Activated naive CD8-positive, alpha-beta T cell treated with anti-CD3 and anti-CD28 coated beads, Interleukin-2, amount 50 U/mL, for 16 hours (primary cell): ENCODE measurements around the gene DENND5B.

Source experiments
- DNase-seq: peaks from one replicate; pipeline ENCODE4 v3.0.0-alpha.2; 2020; ENCODE audit warnings: low read depth, low spot score

DENND5B gene

DNA sequence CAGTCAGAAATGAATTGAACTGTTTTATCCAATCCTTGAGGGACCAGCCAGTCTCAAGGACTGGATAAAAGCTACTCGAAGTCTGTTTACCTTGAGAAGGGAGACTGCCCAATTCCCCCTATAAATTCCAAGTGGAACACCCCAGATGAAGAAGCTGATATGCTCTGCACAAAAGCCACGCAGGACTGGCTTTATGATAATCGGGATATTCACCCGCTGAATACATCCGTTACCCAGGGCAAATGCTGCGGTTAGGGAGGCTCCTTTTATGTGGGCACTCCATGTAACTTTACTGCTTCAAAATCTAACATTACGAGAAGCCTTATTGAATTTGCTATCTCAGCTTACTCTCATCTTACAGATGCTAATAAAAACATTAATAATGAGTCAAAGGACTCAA lies 119.1 kb downstream of the DENND5B start:
- DNase-seq, result no peak

DNA sequence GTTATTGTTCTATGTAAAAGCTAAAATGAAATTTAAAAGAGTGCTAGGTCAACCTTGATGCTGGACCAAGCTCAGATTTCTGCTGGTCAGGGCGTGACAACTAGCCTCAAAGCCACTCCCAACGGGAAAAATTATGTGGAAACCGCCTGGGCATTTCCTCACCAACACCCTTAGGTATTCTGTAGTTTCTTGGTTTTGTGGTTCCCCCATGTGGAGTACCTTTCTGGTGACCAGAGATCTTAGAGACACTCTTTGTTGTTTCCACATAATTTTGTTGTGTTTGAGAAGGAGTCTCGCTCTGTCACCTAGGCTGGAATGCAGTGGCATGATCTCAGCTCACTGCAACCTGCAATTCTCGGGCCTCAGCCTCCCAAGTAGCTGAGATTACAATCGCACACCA lies 119.9 kb downstream of the DENND5B start:
- no peak for DNase-seq

DNA sequence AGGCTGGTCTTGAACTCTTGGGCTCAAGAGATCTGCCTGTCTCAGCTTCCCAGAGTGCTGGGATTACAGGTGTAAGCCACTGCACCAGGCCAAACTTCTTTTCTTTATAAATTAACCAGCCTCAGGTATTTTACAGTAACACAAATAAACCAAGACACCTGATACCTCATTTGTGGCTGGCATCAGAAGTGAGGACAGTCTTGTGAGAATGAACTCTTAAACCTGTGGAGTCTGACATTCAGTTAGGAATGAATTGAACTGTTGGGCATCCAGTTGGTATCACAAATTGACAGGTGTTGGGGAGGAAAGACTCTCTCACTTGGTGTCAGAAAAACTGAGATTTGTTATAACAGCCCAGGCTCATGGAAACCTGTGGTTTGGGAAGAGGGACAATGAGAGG lies 120.5 kb downstream of the DENND5B start:
- no peak for DNase-seq

DNA sequence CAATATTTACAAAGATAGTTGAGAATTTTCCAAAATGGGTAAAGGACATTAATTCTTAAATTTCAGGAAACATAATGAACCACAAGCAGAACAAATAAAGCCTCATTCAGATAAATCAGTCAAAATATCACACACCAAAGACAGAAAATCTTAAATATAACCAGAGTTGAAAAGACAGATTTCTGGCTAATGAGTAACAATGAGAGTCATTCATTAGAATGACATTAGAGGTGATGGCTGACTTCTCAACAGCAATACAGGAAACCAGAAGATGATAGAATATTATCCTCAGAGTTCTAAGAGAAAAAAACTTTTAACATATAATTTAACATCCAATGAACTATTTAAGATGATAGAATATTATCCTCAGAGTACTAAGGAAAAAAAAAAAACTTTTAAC lies 124.2 kb downstream of the DENND5B start:
- no peak for DNase-seq

DNA sequence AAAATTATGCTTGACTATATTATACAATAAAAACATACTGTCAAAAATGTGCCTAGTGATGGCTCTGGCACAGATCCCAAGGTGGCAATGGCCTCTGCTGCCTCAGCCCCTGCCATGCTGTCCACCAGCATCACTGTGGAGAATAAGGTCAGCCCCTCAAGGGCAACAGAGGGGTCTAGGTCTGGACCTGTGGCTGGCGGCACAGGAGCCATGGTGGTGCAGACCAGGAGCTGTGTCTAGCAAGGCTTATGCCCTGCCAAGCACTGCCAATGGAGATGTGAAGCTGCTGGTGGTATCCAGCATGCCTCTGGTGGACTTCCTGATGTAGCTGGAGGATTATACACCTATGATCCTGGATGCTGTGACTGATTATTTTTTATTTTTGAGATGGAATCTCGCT lies 125.9 kb downstream of the DENND5B start:
- no peak for DNase-seq

DNA sequence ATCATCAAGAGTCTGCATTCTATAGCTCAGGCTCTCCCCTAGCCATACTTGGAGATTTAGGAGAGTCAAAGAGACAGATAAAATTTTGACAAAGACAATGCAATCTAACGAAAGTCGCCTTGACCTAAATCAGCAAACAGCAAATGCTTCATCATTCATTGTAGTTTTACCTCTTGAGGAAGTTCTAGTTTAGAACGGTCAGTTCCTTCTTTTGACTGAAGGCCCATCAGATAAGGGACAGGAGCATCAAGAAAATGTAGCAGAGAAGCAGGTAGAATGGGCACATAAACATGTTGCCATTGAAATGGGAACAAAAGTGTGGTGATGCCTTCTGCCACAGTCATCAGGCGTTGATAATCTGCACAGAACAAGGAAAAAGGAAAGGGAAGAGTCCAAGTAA lies 130.9 kb downstream of the DENND5B start:
- DNase-seq, result no peak

DNA sequence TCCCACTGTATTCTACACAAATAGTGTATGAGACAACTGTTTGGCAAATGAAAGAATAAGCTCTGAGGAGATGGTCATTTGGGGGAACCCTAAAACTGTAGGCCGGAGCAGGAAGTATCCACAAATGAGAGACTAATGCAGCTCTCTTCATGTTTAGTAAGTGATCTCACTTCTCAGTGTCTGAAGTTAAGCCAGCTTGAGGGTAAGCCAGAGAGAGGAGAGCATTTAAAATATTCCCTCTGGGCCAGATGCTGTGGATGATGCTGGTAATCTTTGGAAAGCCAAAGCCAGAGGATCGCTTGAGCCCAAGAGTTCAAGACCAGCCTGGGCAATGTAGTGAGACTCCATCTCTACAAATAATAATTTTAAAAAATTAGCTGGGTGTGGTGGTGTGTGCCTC lies 134.4 kb downstream of the DENND5B start:
- DNase-seq, result no peak

DNA sequence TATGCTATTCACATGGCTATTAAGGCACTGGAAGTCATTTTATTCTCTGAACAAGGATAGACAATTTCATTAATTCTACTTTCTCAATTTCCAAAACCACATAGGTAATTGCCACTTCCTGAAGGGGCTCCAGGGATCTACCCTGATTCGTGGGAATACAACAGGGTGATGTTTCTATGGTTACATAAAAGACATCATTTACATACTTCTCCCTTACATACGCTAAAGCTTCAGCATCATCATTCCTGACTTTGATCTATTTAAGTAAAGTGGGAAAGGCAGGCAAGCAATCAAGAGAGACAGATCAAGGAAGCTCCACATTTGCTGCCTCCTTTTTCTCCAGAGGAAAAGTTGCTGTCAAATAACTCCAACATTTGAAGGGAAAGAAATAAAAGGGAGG lies 146.2 kb downstream of the DENND5B start:
- no peak for DNase-seq

DNA sequence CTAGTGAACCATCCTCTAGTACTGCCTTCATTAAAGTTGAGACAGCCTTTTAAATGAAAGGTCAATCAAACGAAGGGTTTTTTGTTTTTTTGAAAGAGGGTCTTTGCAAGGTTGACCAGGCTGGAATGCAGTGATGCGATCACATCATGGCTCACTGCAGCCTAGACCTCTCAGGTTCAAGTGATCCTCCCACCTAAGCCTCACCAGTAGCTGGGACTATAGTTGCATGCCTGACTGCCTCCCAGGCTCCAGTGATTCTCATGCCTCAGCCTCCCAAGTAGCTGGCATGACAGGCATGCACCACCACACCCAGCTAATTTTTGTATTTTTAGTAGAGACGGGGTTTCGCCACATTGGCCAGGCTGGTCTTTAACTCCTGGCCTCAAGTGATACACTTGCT lies 150.3 kb downstream of the DENND5B start:
- no peak for DNase-seq

DNA sequence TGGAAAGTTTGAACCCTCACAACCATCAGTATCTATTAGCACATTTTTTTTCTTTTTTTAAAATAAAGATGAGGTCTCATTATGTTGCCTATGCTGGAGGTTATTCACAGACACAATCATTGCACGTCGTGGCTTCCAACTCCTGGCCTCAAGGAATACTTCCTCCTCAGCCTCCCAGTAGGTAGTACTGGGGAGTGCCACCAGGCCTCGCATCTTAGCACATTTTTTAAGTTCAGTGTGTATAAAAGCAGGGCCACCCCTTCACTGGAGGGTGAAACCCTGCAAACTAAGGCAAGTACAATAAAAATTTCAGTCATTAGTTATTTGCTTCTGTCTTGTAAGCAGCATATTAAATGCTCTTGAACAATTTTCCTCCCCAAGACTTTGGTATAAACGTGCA lies 150.8 kb downstream of the DENND5B start:
- DNase-seq, result no peak

DNA sequence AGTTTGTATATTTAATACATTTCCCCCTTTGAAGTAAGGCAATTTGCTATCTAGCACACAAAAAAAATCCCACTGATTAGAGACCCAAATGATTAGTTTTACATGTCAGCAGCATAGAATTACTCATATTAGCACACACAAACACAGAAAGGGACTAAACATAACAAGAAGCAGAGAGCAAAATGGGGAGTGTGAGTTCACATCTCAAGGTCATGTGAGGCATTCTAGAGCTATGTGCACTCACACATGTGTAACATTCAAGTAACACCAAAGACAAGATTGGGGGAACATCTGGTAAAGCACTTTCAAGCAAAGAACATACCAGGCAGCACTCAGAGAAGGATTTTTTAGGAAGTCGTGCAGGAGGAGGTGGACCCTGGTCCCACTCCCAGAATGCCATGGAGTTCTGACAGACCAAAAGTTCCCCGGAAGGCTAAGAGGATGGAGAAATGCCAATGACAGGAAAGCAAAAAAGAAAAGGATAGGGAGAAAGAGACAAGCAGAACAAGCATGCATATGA lies 159.2 kb downstream of the DENND5B start:
- no peak for DNase-seq

DNA sequence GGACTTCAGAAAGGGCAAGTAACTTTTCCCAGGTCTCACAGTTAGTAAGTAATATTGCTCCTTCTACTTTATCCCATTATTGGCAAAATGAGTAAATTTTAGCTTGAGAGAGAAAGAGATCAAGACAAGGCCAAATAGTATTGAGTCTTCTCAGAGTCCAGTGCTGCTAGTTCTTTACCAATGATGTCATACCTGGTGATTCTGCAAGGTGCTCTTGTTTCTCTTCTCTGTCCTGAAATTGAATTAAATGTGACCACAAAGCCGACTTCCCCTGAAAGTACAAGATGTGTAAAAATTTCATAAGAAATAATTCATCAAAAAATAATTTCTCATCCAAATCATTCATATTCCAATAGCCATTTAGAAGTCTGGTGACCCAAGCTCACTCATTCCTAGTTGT lies 167.5 kb downstream of the DENND5B start:
- no peak for DNase-seq

DNA sequence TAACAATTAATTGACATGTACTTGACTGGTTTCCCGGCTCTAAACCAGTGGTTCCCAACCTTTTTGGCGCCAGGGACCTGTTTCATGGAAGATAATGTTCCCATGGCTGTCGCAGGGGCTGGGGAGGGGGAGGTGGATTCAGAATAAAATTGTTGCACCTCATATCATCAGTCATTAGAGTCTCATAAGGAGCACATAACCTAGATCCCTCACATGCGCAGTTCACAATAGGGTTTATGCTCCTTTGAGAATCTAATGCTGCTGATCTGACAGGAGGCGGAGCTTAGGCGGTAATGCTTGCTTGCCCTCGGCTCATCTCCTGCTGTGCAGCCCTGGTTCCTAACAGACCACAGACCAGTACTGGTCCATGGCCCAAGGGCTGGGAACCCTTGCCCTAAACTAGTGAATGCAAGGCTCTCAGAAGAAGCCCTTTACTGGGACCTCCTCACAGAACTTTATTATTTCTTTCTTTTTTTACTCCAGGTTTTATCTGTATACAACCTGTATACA lies 178.6 kb downstream of the DENND5B start:
- no peak for DNase-seq

DNA sequence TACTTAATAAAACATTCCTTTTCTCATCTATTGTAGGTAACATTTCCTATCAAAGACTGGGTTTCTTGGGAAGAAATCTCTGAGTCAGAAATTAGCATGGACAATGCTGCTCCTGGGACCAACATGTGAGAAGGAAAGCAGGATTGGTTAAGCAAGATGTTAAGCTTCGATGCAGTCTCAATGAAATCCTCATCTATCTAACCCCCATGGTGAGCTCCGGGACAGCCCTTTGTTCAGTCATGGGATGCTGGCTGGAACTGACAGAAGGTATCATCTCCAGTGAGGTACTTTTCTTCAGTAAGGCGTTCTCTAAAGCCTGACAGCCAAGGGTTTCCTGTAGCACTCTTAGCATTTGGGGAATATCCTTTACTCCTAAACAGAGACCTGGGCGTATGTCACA lies 182.2 kb downstream of the DENND5B start:
- DNase-seq, result no peak

DNA sequence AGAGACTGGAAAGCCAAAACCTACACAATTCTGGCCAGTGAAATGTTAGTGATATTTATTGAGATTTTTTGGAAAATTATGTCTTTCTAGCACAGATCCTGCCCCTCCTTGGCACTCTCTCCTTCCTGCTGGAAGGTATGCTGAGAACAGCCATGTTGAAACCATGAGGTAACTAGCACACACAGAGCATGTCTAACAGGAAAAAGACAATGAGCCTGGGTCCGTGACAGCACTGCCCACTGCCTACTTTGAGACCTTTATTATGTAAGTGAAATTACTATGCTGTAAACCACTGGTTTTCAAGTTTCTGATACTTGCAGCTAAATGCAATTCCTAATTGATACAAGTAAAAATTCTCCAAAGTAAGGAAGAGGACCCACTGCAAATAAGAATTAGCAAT lies 183.4 kb downstream of the DENND5B start:
- no peak for DNase-seq

DNA sequence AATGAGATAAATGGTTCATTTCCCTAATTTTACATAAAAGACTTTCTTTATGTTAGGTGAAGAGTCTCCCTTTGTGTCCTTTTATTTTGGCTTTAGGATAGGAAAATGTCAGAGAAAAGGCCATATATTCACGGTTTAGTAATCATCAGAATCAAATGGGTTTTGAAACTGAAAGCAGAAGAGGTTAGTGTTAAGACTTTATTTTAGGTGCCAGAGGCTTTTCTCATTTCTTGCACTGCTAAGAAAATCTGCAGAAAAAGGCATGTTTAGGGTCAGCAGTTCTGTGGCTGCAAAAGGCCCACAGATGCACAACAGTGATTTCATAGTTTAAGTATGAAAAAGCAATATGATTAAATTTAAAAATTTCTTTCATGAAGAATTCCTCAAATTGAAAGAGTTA lies 184.6 kb downstream of the DENND5B start:
- no peak for DNase-seq

DNA sequence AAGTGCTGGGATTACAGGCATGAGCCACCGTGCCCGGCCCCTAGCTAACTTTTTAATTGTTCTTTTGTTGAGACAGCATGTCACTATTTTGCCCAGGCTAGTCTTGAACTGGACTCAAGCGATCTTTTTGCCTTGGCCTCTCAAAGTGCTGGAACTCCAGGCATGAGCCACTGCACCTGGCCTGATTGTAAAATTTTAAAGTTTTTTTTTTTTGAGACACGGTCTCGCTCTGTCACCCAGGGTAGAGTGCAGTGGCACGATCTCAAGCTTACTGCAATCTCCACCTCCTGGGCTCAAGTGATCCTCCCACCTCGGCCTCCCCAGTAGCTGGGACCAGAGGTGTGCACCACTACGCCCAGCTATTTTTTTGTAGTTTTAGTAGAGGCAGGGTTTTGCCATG lies 185.9 kb downstream of the DENND5B start:
- DNase-seq, result no peak

DNA sequence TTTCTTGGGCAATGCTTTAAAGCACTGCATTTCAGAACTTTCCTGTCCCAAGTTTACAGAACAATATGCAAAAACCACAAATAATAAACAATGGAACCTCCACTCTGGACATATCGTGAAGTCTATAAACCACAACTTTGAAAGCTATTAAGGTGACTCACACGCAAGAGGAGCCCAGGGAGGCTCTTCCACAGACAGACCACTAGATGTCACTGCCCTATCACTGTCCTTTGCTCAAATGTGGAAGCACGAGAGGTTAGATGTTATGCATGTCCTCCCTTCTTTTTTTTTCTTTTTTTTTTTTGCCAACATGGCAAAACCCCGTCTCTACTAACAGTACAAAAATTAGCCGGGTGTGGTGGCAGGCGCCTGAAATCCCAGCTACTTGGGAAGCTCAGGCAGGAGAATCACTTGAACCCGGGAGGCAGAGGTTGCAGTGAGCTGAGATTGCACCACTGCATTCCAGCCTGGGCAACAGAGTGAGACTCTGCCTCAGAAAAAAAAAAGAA lies 187.8 kb downstream of the DENND5B start:
- DNase-seq, result peak; percentile 13

DNA sequence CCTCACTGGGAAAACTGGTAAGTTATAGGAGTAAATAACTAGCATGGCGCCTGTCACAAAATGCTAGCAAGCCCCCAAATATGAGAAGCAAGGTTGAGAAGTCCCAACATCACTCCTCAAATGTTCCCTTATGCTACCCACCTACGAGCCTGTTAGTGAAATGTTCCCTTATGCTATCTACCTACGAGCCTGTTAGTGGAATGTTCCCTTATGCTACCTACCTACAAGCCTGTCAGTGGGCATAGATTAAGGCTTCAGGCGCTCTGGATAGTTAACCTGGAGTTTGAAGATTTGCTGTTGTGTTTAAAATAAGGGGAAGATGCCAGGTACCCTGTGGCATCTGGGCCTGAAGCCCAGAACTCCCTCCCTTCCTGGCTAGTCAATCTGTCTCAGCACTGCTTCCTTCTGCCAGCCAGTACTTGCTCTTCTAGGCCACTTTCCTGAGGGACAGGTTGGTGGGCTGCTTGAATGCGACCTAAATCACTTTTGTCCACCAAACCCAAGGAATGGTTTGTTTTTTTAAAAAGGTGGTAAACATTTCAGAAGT lies 197.9 kb downstream of the DENND5B start:
- no peak for DNase-seq

DNA sequence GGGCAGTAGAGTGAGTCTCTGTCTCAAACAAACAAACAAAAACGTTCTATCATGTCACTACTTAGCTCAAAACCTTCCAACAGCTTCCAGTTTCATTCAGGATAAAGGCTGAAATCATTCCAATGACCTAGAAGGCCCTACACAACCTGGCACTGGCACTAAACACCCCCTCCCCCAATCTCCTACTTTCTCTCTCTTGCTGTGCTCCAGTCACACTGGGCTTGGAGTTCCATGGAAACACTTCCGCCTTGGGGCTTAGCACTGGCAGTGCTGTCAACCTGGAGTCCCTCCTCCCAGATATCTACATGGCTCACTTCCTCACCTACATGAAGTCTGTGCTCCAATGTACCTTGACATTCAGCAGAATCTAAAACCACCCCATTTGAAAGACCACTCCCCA lies 199.9 kb downstream of the DENND5B start:
- no peak for DNase-seq

DNA sequence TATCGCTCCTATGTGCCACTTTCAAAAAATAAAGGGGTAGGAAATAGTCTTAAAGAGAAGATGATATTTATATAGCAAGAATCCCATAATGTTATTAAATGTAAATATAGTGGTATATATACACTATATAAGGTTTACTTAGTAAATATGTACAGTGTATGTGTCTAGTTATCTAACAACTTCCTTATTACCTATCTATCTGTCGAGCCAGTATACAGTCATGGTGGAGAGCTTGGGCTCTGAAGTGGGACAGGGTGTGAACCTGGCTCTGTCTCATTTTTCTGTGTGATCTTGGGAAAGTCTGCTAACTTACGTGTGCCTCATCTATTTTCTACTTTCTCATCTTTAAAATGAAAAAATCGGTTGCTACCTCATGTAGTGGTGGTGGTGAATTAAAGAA lies 202.2 kb downstream of the DENND5B start:
- no peak for DNase-seq

DNA sequence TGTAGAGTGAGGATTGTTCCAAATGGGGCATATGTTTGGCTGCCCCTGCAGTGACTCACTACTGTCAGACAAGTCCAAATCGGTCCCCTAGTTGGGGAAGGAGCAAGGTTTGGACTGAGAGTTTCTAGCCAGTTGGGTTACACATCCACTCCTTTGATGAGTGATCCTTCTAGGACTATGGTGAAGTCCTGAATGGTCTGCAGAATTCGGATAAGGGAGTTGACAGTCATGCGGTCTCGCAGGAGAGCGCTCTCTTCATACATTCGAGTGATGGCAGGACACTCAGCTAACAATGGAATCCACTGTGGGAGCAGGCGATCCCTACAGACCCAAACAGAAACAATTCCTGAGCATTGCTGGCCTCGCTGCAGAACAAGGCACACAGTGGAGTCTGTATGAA lies 203.5 kb downstream of the DENND5B start:
- DNase-seq, result no peak

DNA sequence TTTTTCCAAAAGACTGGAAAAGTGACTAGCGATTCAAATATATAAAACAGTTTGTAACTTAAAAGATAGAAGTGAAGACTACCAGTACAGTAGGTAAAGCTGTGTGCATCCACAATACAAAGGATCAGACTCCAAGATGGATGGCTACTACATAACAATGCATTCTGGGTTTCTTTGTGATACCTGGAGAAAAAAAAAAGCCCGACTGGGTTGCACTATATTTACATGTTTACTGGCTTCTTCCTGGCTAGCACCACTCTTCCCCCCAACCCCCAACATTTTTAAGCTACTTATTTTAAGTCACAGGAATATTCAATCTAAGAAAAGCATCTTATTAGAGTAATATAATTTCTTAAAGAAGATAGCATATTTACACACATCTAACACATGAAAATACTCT lies 203.9 kb downstream of the DENND5B start:
- no peak for DNase-seq

DNA sequence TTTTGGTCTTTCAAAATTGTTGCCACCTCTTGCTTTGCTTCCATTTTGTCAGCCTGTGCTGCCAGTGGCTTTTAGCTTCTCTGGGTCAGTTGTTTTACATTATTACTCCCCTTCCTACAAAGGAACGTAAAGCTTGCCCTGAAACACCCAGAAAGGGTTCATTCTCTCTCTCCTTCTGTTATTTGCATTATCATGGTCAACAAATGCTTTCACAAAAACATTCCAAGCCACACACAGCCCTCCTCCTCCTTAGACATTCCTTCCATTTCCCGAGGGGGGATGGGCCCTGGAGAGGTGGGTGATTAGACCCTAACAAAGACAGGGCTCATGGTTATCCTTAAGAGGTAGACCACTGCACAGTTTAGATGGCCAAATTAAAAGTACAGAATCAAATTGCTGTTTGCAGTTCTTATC lies 204.6 kb downstream of the DENND5B start:
- no peak for DNase-seq
